ENCODE data around the gene STK32C.

- TF ChIP-seq CTCF (IDR thresholded peaks at IDR 0.05 in 8 of 11, conservative IDR thresholded peaks at IDR 0.05 in 3 of 11) (no peak), POLR2A (IDR thresholded peaks at IDR 0.05) (no peak), POLR2AphosphoS5 (IDR thresholded peaks at IDR 0.05) (no peak)
These were observed 31.5 kb upstream of the STK32C start for GRCh38 chr10:132339276-132339675.

Data from spleen (tissue), 7 donors.